HG02970 (cell line): ENCODE measurements around the gene BMPER.
"Not testable (repeated sequence)": the region's sequence is repeated elsewhere in the genome, so short reads cannot be mapped to it uniquely, and the experiment has no call there.

Source experiments
- ATAC-seq: cut with Tn5 transposase; IDR thresholded peaks from one replicate; pipeline ENCODE4 v1.9.1; 2021; ENCODE audit warnings: mild to moderate bottlenecking, moderate library complexity, moderate number of reproducible peaks; ENCODE audit not compliant: unreplicated experiment, low FRiP score

BMPER gene

DNA sequence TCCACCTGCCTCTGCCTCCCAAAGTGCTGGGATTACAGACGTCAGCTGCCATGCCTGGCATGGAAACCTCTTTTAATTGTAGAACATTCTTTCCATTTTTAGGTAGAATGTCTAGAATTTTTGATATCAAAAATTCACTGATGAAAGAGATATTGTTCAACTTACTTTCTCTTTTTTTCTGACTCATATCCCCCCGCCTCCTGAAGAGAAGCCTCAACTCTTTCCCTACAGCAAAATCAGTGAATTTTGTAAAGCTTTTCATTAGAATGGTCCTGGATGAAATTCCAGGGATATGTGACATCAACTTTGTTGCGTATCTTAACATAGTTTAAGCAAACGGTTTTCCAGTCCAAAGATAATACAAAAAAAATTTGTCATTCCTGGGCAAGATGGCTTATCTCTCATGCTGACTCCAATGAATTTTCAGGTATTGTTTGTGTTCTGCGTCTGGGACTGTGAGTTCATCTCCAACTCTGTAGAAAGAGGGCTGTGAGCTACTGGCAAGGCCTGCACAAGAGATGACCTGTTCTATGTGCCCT lies 256.8 kb downstream of the BMPER start:
- ATAC-seq, result no peak

DNA sequence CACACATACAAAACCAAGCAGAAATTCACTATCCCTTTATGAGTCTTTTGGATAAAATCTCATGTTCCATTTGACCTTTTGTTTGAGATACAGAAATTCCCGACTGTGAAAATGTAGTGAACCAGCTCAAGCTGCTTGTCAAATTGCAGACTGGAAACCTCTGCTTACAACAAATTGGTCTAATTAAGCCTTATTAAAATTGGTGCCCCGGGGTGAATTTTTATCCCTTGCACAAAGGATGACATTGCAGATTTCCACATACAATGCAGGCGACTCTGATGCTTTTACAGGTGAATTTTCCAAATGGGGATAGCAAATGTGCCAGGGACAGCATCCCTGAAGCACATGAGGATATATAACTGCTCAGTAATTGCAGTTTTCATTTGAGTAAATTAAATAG lies 257.3 kb downstream of the BMPER start:
- ATAC-seq, result no peak

DNA sequence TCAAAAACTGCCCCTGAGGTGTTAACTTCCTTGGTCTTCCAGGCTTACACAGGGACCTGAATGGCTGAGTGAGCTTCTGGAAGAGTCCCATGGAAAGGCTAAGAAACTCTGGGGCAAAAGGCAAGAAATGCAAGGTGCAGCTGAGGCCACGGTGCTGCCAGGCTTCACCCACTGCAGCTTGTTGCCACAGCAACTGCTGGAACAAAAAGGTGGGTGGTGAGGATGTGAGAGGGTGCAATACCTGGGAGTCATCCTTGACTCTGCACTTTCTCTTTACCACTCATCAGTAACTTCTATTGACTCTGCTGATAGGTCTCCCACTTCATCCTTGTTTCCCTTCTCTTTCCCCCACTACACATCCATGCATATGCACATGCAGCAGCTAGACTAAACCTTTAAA lies 258.6 kb downstream of the BMPER start:
- ATAC-seq, result no peak

DNA sequence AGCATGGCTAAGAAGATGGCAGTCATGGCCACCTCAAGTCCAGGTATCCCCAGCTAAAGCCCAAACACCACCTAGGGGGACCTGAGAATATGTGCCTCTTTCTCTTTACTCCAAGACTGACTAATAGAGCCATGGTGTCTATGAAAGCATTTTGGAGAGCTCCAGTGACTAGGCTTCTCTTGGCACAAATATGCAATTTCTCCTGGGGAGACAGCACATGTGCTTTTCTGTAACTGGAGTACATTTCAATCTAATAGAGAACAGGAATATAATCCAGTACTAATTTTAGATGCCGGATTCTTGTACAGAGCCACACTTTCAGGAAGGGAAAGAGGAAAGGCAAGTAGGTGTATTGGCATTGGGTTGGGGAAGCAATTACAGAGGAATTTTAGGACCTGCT lies 260.1 kb downstream of the BMPER start:
- no peak for ATAC-seq

DNA sequence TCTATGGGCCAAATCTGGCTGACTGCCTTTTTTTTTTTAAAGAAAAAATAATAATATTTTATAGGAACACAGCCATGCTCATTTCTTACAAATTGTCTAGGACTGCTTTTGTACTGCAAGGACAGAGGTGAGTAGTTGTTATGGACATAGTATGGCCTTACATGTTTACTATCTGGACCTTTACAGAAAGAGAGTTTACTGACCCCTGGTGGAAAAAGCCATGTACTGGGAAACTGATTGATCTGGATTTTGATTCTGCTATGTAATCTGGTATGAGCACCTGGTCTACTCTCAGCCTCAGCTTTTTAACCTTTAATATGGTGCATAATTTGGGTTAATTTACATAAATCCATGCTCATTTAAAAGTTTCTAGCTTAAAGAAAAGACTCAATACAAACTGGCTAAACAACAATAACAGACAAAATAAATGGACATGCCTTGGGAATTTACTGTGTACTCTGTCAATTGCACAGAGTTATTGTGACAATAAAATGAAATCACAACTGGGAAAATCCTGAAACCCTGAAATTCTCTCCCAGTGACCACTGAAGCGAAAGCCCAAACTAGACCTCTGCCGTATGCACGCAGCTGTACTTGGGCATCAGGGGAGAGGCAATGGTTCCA lies 260.7 kb downstream of the BMPER start:
- ATAC-seq, result no peak

DNA sequence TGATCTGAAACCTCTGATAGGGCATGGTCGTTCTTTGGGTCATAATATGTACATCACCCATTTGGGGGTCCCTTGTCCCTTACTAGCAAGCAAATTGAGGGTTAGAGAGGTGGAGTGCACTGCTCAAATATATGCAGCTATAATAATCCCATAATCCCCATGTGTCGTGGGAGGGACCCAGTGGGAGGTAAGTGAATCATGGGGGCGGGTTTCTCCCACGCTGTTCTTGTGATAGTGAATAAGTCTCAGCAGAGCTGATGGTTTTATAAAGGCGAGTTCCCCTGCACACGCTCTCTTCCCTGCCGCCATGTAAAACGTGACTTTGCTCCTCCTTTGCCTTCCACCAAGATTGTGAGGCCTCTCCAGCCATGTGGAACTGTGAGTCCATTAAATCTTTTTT lies 262.7 kb downstream of the BMPER start:
- no peak for ATAC-seq

DNA sequence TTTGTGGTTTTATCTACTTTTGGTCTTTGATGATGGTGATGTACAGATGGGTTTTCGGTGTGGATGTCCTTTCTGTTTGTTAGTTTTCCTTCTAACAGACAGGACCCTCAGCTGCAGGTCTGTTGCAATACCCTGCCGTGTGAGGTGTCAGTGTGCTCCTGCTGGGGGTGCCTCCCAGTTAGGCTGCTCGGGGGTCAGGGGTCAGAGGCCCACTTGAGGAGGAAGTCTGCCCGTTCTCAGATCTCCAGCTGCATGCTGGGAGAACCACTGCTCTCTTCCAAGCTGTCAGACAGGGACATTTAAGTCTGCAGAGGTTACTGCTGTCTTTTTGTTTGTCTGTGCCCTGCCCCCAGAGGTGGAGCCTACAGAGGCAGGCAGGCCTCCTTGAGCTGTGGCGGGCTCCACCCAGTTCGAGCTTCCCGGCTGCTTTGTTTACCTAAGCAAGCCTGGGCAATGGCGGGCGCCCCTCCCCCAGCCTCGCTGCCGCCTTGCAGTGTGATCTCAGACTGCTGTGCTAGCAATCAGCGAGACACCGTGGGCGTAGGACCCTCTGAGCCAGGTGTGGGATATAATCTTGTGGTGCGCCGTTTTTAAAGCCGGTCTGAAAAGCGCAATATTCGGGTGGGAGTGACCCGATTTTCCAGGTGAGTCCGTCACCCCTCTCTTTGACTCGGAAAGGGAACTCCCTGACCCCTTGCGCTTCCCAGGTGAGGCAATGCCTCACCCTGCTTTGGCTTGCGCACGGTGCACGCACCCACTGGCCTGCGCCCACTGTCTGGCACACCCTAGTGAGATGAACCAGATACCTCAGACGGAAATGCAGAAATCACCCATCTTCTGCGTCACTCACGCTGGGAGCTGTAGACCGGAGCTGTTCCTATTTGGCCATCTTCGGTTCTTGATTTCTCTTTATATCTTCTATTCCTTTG lies 269.6 kb downstream of the BMPER start:
- not testable (repeated sequence) for ATAC-seq

DNA sequence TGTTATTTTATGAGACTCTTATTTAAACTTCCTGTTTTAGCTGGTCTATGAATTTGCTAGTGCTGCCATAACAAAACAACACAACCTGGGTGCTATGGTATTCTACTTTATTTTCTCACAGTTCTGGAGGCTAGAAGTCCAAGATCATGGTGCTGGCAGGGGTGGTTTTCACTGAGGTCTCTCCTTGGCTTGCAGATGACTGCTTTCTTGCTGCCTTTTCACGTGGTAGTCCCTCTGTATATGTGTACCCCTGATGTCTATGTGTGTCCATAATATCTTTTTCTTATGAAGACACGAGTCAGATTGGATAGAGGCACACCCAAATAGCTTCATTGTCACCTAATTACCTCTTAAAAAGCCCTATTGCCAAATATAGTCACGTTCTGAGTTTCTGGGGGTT lies 270.5 kb downstream of the BMPER start:
- no peak for ATAC-seq

DNA sequence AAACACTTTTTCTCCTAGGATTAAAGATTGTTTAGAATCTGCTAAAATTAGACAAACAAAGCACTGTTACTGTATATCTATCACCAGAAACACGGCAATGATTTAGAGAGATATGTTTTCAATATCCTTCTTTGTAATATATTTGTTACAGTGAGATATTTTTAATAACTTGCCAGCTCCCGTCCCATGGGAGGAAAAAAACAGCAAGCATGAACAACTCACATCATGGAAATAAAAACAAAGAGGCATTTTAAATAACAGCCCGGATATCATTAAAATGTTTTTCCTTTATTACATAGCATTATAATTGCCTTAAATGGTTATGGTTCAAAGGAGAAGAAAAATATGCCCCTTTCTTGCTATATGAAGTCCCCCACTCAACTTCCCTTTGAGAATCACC lies 272.1 kb downstream of the BMPER start:
- no peak for ATAC-seq

DNA sequence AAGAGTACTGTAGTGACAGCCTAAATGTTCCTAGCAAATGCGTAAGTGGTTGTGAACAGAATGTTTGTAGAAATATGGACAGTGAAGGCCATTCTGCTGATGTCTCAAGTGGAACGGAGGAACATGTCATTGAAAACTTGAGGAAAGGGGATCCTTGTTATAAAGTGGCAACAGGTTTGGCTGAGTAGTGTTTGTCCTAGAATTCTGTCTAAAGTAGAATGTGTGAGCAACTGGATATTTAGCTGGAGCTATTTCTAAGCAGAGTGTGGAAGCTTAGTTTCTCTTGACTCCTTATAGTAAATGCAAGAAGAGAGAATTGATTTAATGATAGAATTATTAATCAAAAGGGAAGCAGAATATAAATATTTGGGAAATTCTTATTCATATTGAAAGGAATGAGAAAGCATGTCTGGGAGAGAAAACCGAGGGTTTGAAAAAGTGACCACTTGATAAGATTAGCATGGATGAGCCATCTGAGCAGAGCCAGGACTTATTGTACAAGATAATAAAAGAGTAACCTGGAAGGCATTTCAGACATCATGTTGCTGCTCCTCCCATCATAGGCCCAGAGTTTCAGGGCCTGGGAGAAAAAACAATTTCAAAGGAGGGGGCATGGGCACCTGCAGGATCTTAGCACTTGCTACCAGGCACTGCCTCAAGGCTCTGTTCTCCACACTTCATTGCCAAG lies 276.1 kb downstream of the BMPER start:
- no peak for ATAC-seq

DNA sequence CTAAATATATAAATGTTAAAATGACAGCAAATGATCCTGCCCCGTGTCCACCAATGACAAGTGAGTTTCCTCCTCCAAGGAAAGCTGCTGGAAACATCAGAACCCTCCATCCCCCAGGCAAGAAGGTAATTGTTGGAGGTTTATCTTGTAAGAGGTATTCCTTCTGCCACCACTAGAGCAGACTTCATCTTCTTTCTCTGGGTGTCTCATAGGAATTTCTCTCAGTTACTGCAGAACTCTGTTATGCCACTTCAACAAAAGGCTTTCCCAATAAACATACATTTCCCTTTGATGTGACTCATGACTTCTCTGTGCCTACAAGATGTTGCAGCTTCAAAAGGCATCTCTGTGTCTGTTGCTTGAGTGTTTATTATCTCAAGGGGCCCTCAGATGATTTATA lies 279.1 kb downstream of the BMPER start:
- no peak for ATAC-seq

DNA sequence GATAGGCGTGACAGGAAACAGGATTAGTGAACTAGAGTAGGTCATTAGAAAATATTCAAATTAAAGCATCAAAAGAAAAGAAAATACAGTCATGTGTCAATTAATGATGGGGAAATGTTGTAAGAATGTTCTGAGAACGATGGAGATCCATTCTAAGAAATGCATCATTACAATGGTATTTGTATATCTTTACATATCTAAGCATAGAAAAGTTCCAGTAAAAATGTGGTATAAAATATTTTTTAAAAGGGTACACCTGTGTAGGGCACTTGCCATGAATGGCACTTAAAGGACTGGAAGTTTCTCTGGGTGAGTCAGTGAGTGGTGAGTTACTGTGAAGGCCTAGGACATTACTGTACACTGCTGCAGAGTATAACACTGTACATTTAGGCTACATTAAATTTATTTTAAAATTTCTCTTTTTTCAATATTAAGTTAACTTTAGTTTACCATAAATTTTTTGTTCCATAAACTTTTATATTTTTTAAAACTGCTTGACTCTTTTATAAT lies 282.5 kb downstream of the BMPER start:
- no peak for ATAC-seq

DNA sequence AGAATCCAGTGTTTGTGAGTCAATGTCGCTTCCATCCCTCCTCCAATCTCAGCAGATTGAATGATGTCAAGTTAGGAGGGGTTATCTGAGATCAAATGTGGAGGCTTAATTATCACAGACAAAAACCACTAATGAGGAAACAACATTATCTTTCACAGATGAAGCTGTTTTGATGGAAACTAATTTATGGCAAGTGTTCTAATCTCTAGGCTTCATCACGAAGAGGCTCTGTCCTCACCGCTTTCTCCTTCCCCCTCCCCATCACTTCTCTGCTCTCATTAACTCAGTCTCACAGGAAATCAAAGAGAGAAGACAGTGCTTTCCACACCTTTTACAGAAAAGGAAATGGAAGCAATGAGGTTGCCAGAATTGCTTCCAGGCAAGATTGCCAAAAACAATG lies 283.7 kb downstream of the BMPER start:
- no peak for ATAC-seq

DNA sequence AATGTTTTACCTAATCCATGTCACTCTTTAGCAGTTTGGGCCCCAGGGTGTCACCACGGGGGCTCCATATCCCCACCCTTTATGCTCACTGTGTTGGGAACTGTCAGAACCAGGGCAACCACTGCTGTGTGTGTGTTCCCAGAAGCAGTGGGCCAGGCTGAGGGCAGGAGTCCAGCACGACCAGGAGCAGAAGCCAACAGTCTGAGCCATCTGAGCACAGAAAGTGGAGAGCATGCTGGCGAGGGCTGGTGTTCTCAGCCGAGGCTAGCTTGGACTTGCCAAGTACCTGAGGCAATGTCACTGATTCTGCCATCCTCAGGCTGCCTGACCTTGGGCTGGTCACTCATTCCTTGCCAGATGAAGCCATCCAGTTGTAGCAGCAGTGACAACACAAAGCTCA lies 285.0 kb downstream of the BMPER start:
- ATAC-seq, result no peak

DNA sequence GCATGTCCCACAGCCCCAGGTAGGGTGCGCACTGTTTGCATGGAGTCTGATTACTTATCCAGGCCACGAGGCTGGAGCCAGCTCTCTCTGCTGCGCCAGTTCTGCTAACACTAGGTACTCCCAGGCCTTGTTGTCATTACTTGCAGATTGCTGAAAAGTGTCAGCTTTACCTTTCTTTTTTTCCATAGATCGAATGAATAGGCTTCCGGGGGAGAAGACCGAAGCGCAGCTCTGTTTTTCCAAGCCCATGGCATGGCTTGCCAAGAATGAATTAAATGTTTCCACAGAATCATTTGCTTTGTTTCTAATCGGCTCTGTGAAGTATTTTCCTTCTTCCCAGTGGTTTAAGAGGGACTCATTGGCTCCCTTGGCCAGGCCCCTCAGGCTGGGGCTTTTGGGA lies 285.8 kb downstream of the BMPER start:
- ATAC-seq, result no peak

DNA sequence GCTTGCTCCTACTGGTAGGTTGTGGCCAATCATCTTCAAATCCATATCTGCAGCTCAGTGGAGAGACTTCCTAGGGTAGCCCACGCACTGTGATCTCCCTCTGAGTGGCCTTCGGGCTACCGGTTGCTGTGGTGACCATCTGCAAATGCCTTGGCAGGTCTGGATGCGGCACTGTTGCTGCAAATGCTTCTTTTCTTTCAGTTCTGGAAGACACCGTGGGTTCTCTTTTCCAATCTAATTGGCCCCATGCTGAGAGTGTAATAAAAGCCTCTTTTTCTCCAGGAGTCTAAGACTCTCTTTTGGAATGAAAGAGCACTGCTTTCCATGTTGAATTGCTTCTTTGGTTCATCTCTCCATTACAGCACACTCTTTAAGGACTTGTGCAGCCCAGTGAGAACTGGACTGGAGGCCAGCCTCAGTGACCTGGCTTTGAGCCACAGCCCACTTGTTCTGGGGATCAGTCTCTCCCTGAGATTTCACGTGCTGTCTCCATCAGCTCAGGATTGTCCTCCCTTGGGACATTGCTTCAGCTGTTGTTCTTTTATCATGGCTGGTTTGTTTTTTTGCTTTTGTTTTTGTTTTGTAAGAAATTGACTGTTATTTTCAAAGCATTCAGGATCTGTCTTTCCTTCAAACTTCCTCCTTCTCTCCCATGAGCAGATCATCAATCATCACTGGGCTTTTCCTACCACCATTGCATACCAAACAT lies 286.6 kb downstream of the BMPER start:
- ATAC-seq, result no peak

DNA sequence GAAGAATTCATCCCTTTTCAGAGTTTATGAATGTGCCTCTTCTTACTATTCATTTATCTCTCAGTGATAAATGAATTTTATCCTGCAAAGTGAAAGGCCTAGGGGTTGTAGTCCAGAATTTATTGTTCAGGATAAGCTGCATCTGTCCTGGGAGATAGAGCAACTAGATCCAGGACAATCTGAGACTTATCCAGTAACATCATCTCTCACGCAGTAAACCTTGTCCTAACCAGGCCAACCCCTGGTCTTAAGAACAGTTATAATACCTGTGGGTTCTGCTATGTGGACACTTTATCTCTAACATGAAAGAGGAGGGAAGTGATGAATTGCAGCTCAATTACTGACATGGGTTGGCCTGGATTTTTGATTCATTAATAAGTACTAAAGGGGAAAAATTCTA lies 287.6 kb downstream of the BMPER start:
- ATAC-seq, result no peak

DNA sequence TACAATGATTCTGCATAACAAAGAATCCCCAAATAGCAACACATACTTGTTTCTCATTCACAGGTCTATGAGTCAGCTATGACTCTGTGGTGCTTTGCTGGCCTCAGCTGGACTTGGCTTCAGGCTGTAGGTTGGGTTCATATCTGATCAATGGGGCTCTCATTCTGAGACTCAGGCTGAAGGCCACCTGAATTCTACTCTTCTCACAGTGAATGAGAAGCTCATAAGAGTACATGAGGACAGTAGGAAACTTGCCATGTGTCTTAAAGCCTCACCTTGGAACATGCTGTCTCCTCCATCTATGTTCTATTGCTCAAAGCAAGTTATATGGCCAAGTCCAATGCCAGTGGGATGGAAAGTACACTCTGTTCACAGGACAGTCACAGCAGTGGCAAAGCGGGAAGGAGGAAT lies 292.9 kb downstream of the BMPER start:
- ATAC-seq, result no peak
